Measurements from ENCODE around the gene CBLIF. TPM values are rescaled to one million over a fixed set of nuclear protein-coding genes. Genes with fewer than 3 reads are reported as not detected.
A peak's percentile ranks its signal among the peaks of the same experiment; 100 is the strongest.
"Not testable (repeated sequence)": the region's sequence is repeated elsewhere in the genome, so short reads cannot be mapped to it uniquely, and the experiment has no call there.

The CBLIF gene
- not detected for total RNA-seq
- long read RNA-seq, result 0 reads

- DNase-seq (no peak), ATAC-seq (no peak)
- intact Hi-C loops (cut with micrococcal nuclease), result no loop called here
These were observed at the start of gene CBLIF for GRCh38 chr11:59845399-59845798. TSS of gene CBLIF (minus strand) at chr11:59845499. CDS start at chr11:59845453, 46 bp downstream.

GRCh38 chr11:59894616-59895015, 49.3 kb upstream of the CBLIF start:
- no peak for ATAC-seq
- DNase-seq, result no peak
- intact Hi-C loops (cut with micrococcal nuclease), result no loop called here

GRCh38 chr11:59891781-59892181, 46.5 kb upstream of the CBLIF start:
- DNase-seq (peak; percentile 23), ATAC-seq (no peak)
- intact Hi-C loops (cut with micrococcal nuclease), result no loop called here

GRCh38 chr11:59887156-59887555, 41.9 kb upstream of the CBLIF start:
- intact Hi-C loops (cut with micrococcal nuclease); DNase-seq; ATAC-seq: not testable (repeated sequence)

- DNase-seq, result no peak
- no peak for ATAC-seq
- intact Hi-C loops (cut with micrococcal nuclease), result no loop called here
These were observed 38.3 kb upstream of the CBLIF start for GRCh38 chr11:59883597-59883996.

DNA sequence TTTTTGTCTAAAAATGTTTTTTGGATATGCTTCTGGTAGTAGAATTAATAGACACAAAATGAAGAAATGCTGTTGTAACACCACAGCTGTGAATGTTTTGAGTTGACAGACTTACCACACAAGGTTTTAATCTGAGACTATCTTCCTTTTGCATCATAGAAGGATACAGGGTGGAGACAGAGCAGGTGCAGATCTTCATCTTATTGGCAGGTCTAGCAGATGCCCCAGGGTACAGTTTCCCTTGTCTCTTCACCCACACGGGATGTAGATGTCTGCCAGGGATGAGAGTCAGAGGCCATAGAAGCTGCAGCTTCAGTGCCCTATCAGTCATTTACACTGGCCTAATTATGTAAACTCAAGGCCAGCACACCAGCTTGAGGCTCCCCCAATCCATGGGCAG, 34.3 kb upstream of the CBLIF start:
- DNase-seq (no peak), ATAC-seq (no peak)
- intact Hi-C loops (cut with micrococcal nuclease), result no loop called here

DNA sequence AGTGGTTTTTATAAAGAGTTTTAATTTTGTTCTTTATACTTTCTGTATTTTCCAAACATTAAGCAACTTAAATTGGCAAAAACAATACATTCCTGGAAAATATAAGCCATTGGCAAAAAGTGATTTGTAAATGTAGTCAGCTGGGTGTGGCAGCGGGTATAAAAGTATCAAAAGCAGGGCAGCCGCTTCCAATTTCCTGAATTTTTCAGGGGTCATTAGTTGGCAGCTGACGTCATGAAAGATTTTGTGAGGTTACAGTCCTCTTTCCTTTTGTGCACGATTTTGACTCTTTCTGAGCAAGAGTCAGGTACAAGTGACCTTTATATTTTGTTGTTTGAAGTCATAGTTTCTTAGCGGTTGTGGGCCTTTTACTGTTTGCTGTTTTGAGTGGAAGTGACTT, 33.3 kb upstream of the CBLIF start, which contains the start of gene OOSP3:
TSS of gene OOSP3 (plus strand) at position 208 of the 400 bp plus-strand sequence. CDS start at position 235, 27 bp downstream.
- DNase-seq, result no peak
- intact Hi-C loops (cut with micrococcal nuclease), result no loop called here
- ATAC-seq, result no peak

- intact Hi-C loops (cut with micrococcal nuclease), result no loop called here
These were observed 32.5 kb upstream of the CBLIF start for GRCh38 chr11:59877784-59878183.

GRCh38 chr11:59877325-59877724, 32.0 kb upstream of the CBLIF start:
- ATAC-seq, result no peak
- intact Hi-C loops (cut with micrococcal nuclease), result no loop called here
- DNase-seq, result no peak

More at GRCh38 chr11:59877784-59878183, 32.5 kb upstream of the CBLIF start:
- ATAC-seq (no peak), DNase-seq (no peak)

GRCh38 chr11:59875856-59876519, 30.7 kb upstream of the CBLIF start:
- intact Hi-C loops (cut with micrococcal nuclease), result no loop called here
- ATAC-seq (no peak), DNase-seq (no peak)

GRCh38 chr11:59872076-59872475, 26.8 kb upstream of the CBLIF start:
- ATAC-seq (no peak), DNase-seq (no peak)
- intact Hi-C loops (cut with micrococcal nuclease), result no loop called here

GRCh38 chr11:59867946-59868345, 22.6 kb upstream of the CBLIF start:
- ATAC-seq (no peak), DNase-seq (no peak)
- intact Hi-C loops (cut with micrococcal nuclease), result no loop called here

- intact Hi-C loops (cut with micrococcal nuclease), result no loop called here
- DNase-seq (no peak), ATAC-seq (no peak)
These were observed 21.5 kb upstream of the CBLIF start for GRCh38 chr11:59866836-59867235.

DNA sequence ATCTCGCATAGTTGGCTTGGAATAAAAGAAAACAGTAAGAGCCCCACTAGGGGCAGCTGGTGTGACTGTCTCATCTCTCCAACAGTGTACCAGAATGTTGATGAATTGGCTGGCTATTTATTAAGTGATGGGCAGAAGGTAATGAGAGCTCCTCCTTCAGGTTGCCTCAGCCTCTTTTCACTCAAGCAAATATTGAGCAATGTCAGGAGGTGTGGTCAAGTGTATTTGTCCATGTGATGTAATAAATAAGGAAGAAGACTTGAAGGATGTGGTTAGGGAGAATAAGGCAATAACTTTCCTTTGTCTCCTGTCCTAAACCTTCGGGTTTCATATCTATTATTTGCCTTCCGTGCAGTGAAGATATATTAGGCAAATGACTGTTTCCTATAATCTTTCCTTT, 21.1 kb upstream of the CBLIF start, which contains the start of gene TCN1:
TSS of gene TCN1 (minus strand) at position 91 of the 400 bp plus-strand sequence. CDS start at position 74, 17 bp downstream.
- intact Hi-C loops (cut with micrococcal nuclease), result no loop called here
- DNase-seq (no peak), ATAC-seq (no peak)

- DNase-seq, result no peak
- no peak for ATAC-seq
- intact Hi-C loops (cut with micrococcal nuclease), result no loop called here
These were observed 19.7 kb upstream of the CBLIF start for GRCh38 chr11:59865031-59865430.

- no peak for ATAC-seq
- no peak for DNase-seq
- intact Hi-C loops (cut with micrococcal nuclease), result no loop called here
These were observed 17.0 kb upstream of the CBLIF start for GRCh38 chr11:59862252-59862651.

GRCh38 chr11:59859673-59860072, 14.4 kb upstream of the CBLIF start:
- intact Hi-C loops (cut with micrococcal nuclease), result no loop called here
- DNase-seq (no peak), ATAC-seq (no peak)

DNA sequence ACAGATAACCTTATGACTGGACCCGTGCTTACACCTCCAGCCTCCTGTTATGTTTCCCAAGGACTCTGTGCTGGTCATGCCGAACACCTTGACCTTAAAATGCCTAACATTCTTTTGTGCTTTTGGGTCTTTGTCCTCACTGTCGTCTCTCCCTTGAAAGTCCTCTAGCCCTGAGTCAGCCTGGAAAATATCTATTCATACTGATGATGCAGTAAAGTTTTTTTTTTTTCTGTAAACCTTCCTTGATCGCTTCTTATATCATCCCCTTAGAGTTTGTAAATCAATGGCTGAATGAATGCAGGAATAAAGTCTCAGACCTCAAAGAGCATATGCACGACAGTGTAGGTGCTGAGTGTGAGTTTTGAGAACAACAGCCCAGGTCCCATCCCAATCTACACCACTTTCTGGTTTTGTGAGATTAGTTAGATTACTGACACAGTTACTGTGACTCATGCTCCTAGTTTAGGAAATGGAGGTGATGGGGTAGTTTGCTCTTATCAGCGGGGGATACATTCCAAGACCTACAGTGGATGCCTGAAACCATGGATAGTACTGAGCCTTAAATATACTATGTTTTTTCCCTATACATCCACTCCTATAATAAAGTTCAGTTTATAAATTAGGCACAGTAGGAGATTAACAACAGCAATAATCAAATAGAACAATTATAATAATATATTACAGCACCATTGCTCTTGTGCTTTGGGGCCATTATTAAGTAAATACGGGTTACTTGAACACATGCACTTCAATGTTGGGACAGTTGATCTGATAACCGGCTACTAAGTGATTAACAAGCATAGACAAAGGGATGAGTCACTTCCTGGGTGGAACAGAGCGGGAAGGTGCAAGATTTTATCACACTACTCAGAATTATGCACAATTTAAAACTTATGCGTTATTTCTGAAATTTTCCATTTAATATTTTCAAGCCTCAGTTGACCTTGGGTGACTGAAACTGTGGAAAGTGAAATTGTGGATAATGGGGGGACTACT, 12.4 kb upstream of the CBLIF start:
- ATAC-seq, result no peak
- no peak for DNase-seq
- intact Hi-C loops (cut with micrococcal nuclease), result no loop called here

DNA sequence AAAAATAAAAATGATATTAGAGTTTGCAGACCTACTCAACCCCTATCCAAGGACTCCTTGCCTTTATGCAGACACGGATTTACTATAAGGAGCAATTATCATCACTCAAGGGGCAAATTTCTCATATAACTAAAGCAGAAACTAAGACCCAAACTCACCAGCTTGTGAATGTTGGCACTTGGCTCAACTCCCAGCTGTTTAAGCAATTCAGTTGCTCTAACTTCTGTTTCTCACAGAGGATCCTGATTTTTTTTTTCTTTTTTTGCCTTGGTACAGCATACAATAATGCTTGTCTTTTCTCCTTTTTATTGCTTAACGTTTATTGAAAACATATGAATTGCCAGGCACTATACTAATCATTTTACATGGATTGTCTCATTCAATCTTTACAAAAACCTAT, 9.6 kb upstream of the CBLIF start:
- ATAC-seq, result no peak
- intact Hi-C loops (cut with micrococcal nuclease), result no loop called here
- DNase-seq, result no peak

- intact Hi-C loops (cut with micrococcal nuclease); ATAC-seq: not testable (repeated sequence)
These were observed 6.1 kb upstream of the CBLIF start for GRCh38 chr11:59851416-59851815.

More at GRCh38 chr11:59851416-59851815, 6.1 kb upstream of the CBLIF start:
- DNase-seq, result not testable (repeated sequence)

All from left ventricle myocardium superior (tissue), 1 donor.